Measurements from ENCODE around the gene GCFC2. TPM values are rescaled to one million over a fixed set of nuclear protein-coding genes. Genes with fewer than 3 reads are reported as not detected.

Gene GCFC2
- total and polyA plus RNA-seq, 2 donors (not counting 3 experiments of a cell fraction or from before 2014, with no cell fraction given) = 5.7 to 20.0 TPM

DNA sequence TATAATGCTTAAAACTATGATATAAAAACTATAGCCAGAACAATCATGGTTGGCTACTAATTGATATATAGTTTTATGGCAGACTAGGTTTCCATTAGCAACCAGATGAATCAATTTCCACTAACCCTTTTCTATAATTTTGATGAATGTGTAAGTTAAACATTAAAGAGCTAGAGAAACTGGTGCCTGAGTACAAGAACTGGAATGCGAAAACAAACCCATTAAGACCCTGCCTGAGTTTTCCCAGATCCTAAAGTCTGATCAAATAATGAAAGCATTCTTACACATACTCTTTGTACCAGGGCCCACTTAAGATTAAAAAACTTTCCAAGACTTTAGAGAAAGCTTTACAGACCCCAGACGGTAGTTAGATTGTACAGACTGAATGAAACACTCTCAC, 42.8 kb downstream of the GCFC2 start:
- Histone ChIP-seq H3K27me3 (ENCODE audit: control insufficient read depth in 2 of 2, insufficient read depth in 2 of 2, low read length in 2 of 2) (no peaks in the 10 kb centered on the region), H3K4me1 (ENCODE audit: control insufficient read depth, extremely low read depth, insufficient read depth, low read length) (no peaks in the 10 kb centered on the region), H3K27ac (ENCODE audit: insufficient read depth, low read depth, low read length) (no peak overlapping the region), H3K9me3 (replicated peaks; ENCODE audit: control insufficient read depth, insufficient read depth, low read length) (no peaks in the 10 kb centered on the region), H3K4me2 (ENCODE audit: insufficient read depth, low read length) (no peak overlapping the region), H3K36me3 (ENCODE audit: control insufficient read depth in 2 of 2, extremely low read depth in 1 of 2, insufficient read depth in 2 of 2, low read length in 2 of 2) (peaks cover 2% of the 10 kb centered on the region in 2 experiments), H2AFZ (ENCODE audit: low read depth, low read length) (no peak overlapping the region), H3K9ac (replicated peaks; ENCODE audit: extremely low read depth, insufficient read depth, low read length) (no peak overlapping the region), H3K9me1 (replicated peaks; ENCODE audit: control insufficient read depth, extremely low read depth, insufficient read depth, low read length) (no peaks in the 10 kb centered on the region), H4K20me1 (replicated peaks; ENCODE audit: control insufficient read depth, extremely low read depth, insufficient read depth, low read length) (no peaks in the 10 kb centered on the region), H3K4me3 (replicated peaks in 1 of 3; ENCODE audit: insufficient read depth in 1 of 3, low read depth in 1 of 3, low read length in 3 of 3) (no peak overlapping the region), H3K79me2 (ENCODE audit: control insufficient read depth, insufficient read depth, low read length) (no peaks in the 10 kb centered on the region)
- no peak for FAIRE-seq
- dilution Hi-C loops (cut with MboI; ENCODE audit: extremely low pct_ligation_motif_present, low sequenced_read_pairs) = no loop called here
- TF ChIP-seq GATA2 (IDR thresholded peaks at IDR 0.05; ENCODE audit: insufficient read depth, insufficient read length, low read depth, low read length) (no peak), POLR2A (IDR thresholded peaks at IDR 0.05; ENCODE audit: low read depth, low read length) (no peak), MYC (IDR thresholded peaks at IDR 0.05; ENCODE audit: low read depth, low read length) (no peak), JUN (IDR thresholded peaks at IDR 0.05; ENCODE audit: borderline replicate concordance, insufficient read depth, insufficient read length, low read depth) (no peak), FOS (IDR thresholded peaks at IDR 0.05; ENCODE audit: borderline replicate concordance, insufficient read depth, low read length) (no peak), EZH2 (IDR thresholded peaks at IDR 0.05; ENCODE audit: borderline replicate concordance, low read depth, low read length, severe bottlenecking) (no peak), POLR2AphosphoS5 (IDR thresholded peaks at IDR 0.05; ENCODE audit: insufficient read depth, low read depth, low read length) (no peak)
- TF ChIP-seq, protein P1, sequence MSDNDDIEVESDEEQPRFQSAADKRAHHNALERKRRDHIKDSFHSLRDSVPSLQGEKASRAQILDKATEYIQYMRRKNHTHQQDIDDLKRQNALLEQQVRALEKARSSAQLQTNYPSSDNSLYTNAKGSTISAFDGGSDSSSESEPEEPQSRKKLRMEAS (IDR thresholded peaks at IDR 0.05; ENCODE audit: insufficient read depth, insufficient read length) = no peak
- TF ChIP-seq, protein P2, sequence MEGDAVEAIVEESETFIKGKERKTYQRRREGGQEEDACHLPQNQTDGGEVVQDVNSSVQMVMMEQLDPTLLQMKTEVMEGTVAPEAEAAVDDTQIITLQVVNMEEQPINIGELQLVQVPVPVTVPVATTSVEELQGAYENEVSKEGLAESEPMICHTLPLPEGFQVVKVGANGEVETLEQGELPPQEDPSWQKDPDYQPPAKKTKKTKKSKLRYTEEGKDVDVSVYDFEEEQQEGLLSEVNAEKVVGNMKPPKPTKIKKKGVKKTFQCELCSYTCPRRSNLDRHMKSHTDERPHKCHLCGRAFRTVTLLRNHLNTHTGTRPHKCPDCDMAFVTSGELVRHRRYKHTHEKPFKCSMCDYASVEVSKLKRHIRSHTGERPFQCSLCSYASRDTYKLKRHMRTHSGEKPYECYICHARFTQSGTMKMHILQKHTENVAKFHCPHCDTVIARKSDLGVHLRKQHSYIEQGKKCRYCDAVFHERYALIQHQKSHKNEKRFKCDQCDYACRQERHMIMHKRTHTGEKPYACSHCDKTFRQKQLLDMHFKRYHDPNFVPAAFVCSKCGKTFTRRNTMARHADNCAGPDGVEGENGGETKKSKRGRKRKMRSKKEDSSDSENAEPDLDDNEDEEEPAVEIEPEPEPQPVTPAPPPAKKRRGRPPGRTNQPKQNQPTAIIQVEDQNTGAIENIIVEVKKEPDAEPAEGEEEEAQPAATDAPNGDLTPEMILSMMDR (IDR thresholded peaks at IDR 0.05; ENCODE audit: extremely low read depth in 1 of 2, insufficient read depth in 1 of 2, low read depth in 1 of 2, low read length in 2 of 2) = no peak
- CTCF ChIA-PET = interaction anchor here (1.0 to 3.2 kb wide), 2 partner anchors 10 kb away, joined by 4 to 27 read pairs; no protein-coding TSS in a partner anchor
- DNase-seq (ENCODE audit: low read depth, low spot score) = no peak
- intact Hi-C loops (cut with micrococcal nuclease) = no loop called here
- BruUV-seq (replicated peaks) = no TSS peak
- POLR2A ChIA-PET = no interaction called here
